Astrocyte (in vitro differentiated cells and primary cell): Measurements from ENCODE around the gene ARMC9. TPM values are rescaled to one million over a fixed set of nuclear protein-coding genes. Genes with fewer than 3 reads are reported as not detected.

Experiments
- DNase-seq: peaks from one replicate; pipeline ENCODE4 v3.0.0-alpha.2; 2010; ENCODE audit warnings: low read depth
- FAIRE-seq: peaks from 2 replicates; lab custom pipeline; 2011; peaks lifted over from hg19 to GRCh38; lab: Jason Lieb, UNC
- H2AFZ ChIP-seq: 2 replicates; pipeline ENCODE4 v1.6.0; 2012; ENCODE audit warnings: low read depth, low read length, inconsistent platforms
- H3K27ac ChIP-seq: 2 replicates; pipeline ENCODE4 v1.5.1; 2011; ENCODE audit warnings: low read depth, low read length, inconsistent platforms
- H3K27me3 ChIP-seq: 2 replicates; pipeline ENCODE4 v1.6.0; 2011; ENCODE audit warnings: low read length, inconsistent platforms; ENCODE audit not compliant: insufficient read depth
- H3K36me3 ChIP-seq: 2 replicates; pipeline ENCODE4 v1.5.1; 2011; ENCODE audit warnings: low read length, inconsistent platforms; ENCODE audit not compliant: insufficient read depth
- H3K4me1 ChIP-seq: 2 replicates; pipeline ENCODE4 v1.5.1; 2011; ENCODE audit warnings: low read length, inconsistent platforms; ENCODE audit not compliant: insufficient read depth
- H3K4me2 ChIP-seq: 2 replicates; pipeline ENCODE4 v1.6.0; 2012; ENCODE audit warnings: low read length, inconsistent platforms
- H3K4me3 ChIP-seq: 2 replicates; pipeline ENCODE4 v1.5.1; 2011; ENCODE audit warnings: low read depth, mild to moderate bottlenecking, low read length, inconsistent platforms; ENCODE audit not compliant: insufficient read depth
- H3K79me2 ChIP-seq: 2 replicates; pipeline ENCODE4 v1.6.0; 2012; ENCODE audit warnings: mild to moderate bottlenecking, low read length, inconsistent platforms; ENCODE audit not compliant: insufficient read depth
- H3K9ac ChIP-seq: 2 replicates; pipeline ENCODE4 v1.6.0; 2012; ENCODE audit warnings: mild to moderate bottlenecking, low read length, inconsistent platforms
- H3K9me3 ChIP-seq: 2 replicates; pipeline ENCODE4 v1.5.1; 2012; ENCODE audit warnings: low read depth, mild to moderate bottlenecking, low read length, inconsistent platforms; ENCODE audit not compliant: insufficient read depth
- H4K20me1 ChIP-seq: 2 replicates; pipeline ENCODE4 v1.6.0; 2012; ENCODE audit warnings: low read length, inconsistent platforms; ENCODE audit not compliant: insufficient read depth
- H3K27ac Mint-ChIP-seq: one replicate; pipeline ENCODE4 v1.8.0; 2021; ENCODE audit warnings: mild to moderate bottlenecking, mixed read lengths; ENCODE audit not compliant: unreplicated experiment
- H3K27me3 Mint-ChIP-seq: one replicate; pipeline ENCODE4 v1.8.0; 2021; ENCODE audit warnings: low read depth, mixed read lengths; ENCODE audit not compliant: unreplicated experiment
- H3K36me3 Mint-ChIP-seq: one replicate; pipeline ENCODE4 v1.8.0; 2021; ENCODE audit warnings: low read depth, mixed read lengths; ENCODE audit not compliant: unreplicated experiment
- H3K4me1 Mint-ChIP-seq: one replicate; pipeline ENCODE4 v1.8.0; 2021; ENCODE audit warnings: low read depth, mixed read lengths; ENCODE audit not compliant: unreplicated experiment
- H3K4me3 Mint-ChIP-seq: one replicate; pipeline ENCODE4 v1.8.0; 2021; ENCODE audit warnings: mild to moderate bottlenecking, moderate library complexity, mixed read lengths; ENCODE audit not compliant: unreplicated experiment
- H3K9me3 Mint-ChIP-seq: one replicate; pipeline ENCODE4 v1.8.0; 2021; ENCODE audit warnings: mild to moderate bottlenecking, mixed read lengths; ENCODE audit not compliant: unreplicated experiment
- EZH2 ChIP-seq: IDR thresholded peaks from 2 replicates; pipeline ENCODE4 v1.6.1; 2012; ENCODE audit warnings: mild to moderate bottlenecking, low read length, inconsistent platforms; ENCODE audit not compliant: insufficient read depth
- total RNA-seq: library from RNA; stranded (reverse); gene quantifications from 2 replicates; pipeline ENCODE4 v1.2.1, GENCODE V29; 2021
- TF ChIP-seq, protein P1 (sequence below): IDR thresholded peaks from 2 replicates; pipeline ENCODE4 v1.5.1; 2011; ENCODE audit warnings: low read depth, mild to moderate bottlenecking, inconsistent platforms, low read length, moderate library complexity; ENCODE audit not compliant: insufficient read depth

The ARMC9 gene
- total RNA-seq, 1 donor from 2014 or later: 52.4 TPM

DNA sequence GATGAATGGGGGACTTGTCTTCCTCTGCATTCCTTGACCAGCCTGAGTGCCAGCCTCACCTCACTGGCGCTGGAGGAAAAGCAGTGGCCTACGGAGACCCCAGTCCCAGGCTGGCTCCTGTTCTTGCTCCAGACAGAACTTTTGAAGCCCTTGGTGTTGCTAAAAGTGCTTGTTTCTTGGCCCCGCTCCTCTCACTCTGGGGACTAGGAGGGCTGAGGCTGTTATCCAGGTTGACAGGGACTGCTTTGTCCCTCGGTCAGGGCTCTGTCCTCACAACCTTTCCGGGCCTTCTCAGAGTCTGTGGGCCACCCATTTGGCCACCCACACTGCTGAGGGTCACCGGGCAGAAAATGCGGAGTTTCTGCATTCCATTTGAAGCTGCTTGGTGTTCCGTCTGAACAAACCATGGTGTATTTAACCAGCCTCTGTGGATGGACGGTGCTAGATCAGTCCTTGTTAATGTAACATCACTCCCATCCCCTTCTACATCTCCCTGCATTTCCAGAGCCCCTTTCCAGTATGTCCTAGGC lies 222.7 kb downstream of the ARMC9 start:
- H3K9ac ChIP-seq: no peak overlapping the region
- H3K27ac Mint-ChIP-seq: no peak overlapping the region
- no peaks in the 10 kb centered on the region for H3K4me1 ChIP-seq
- no peak overlapping the region for H2AFZ ChIP-seq
- TF ChIP-seq, protein P1, sequence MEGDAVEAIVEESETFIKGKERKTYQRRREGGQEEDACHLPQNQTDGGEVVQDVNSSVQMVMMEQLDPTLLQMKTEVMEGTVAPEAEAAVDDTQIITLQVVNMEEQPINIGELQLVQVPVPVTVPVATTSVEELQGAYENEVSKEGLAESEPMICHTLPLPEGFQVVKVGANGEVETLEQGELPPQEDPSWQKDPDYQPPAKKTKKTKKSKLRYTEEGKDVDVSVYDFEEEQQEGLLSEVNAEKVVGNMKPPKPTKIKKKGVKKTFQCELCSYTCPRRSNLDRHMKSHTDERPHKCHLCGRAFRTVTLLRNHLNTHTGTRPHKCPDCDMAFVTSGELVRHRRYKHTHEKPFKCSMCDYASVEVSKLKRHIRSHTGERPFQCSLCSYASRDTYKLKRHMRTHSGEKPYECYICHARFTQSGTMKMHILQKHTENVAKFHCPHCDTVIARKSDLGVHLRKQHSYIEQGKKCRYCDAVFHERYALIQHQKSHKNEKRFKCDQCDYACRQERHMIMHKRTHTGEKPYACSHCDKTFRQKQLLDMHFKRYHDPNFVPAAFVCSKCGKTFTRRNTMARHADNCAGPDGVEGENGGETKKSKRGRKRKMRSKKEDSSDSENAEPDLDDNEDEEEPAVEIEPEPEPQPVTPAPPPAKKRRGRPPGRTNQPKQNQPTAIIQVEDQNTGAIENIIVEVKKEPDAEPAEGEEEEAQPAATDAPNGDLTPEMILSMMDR: no peak
- no peak for TF ChIP-seq EZH2
- H3K4me3 Mint-ChIP-seq: no peak overlapping the region
- DNase-seq (no peak), FAIRE-seq (no peak)
- H3K27me3 Mint-ChIP-seq: peaks cover 12% of the 10 kb centered on the region
- H3K9me3 ChIP-seq: no peaks in the 10 kb centered on the region
- H3K9me3 Mint-ChIP-seq: peaks cover 2% of the 10 kb centered on the region
- H3K79me2 ChIP-seq: no peaks in the 10 kb centered on the region
- no peaks in the 10 kb centered on the region for H3K36me3 ChIP-seq
- no peak overlapping the region for H3K4me2 ChIP-seq
- no peak overlapping the region for H3K4me3 ChIP-seq
- no peaks in the 10 kb centered on the region for H3K36me3 Mint-ChIP-seq
- peaks cover 2% of the 10 kb centered on the region for H3K4me1 Mint-ChIP-seq
- no peaks in the 10 kb centered on the region for H3K27me3 ChIP-seq
- no peak overlapping the region for H3K27ac ChIP-seq
- no peaks in the 10 kb centered on the region for H4K20me1 ChIP-seq

DNA sequence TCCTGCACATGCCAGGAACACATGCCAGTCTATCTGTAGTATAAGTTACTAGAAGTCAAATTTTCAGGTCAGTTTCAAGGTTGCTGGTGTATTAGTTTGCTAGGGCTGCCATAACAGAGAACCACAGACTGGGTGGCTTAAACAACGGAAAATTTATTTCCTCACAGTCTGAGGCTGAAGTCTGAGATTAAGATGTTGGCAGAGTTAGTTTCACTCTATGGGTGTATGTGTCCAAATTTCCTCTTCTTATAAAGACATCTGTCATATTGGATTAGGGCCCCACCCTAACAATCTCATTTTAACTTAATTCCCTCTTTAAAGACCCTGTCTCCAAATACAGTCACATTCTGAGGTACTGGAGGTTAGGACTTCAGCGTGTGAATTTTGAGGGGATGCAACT lies 223.6 kb downstream of the ARMC9 start:
- H3K79me2 ChIP-seq: no peaks in the 10 kb centered on the region
- no peak overlapping the region for H3K4me2 ChIP-seq
- peaks cover 2% of the 10 kb centered on the region for H3K4me1 Mint-ChIP-seq
- no peaks in the 10 kb centered on the region for H3K9me3 ChIP-seq
- no peaks in the 10 kb centered on the region for H3K36me3 Mint-ChIP-seq
- no peak overlapping the region for H3K27ac Mint-ChIP-seq
- H3K4me1 ChIP-seq: no peaks in the 10 kb centered on the region
- no peak overlapping the region for H3K4me3 Mint-ChIP-seq
- H3K9ac ChIP-seq: no peak overlapping the region
- H3K27me3 ChIP-seq: no peaks in the 10 kb centered on the region
- DNase-seq (no peak), FAIRE-seq (no peak)
- H3K9me3 Mint-ChIP-seq: peaks cover 2% of the 10 kb centered on the region
- H3K27ac ChIP-seq: no peak overlapping the region
- no peak overlapping the region for H3K4me3 ChIP-seq
- H4K20me1 ChIP-seq: no peaks in the 10 kb centered on the region
- H3K36me3 ChIP-seq: no peaks in the 10 kb centered on the region
- H3K27me3 Mint-ChIP-seq: peaks cover 12% of the 10 kb centered on the region
- TF ChIP-seq, protein P1: no peak
- no peak for TF ChIP-seq EZH2
- no peak overlapping the region for H2AFZ ChIP-seq

DNA sequence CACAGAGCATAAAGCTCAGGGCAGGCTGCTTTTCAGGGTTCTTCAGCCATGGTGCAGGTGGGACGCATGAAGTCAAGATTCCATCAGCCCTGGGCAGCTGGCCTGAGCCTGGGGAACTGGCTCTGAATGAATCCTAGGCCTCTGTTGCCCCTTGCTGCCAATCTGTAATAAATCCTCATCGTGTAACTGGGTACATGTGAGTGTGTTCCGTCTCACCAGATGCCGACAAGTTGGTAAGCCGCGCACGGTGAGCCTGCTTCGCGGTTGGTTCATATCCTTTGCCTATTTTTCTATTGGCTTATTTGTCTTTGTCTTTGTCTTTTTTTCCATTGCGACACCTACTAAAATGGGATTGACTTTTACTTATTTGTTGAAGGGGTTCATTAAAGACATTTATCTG lies 224.7 kb downstream of the ARMC9 start:
- Mint-ChIP-seq H3K27me3 (peaks cover 12% of the 10 kb centered on the region), H3K4me1 (peaks cover 2% of the 10 kb centered on the region), H3K36me3 (no peaks in the 10 kb centered on the region), H3K9me3 (peaks cover 2% of the 10 kb centered on the region), H3K4me3 (no peak overlapping the region), H3K27ac (no peak overlapping the region)
- FAIRE-seq: no peak
- DNase-seq: no peak
- Histone ChIP-seq H3K36me3 (no peaks in the 10 kb centered on the region), H3K9me3 (no peaks in the 10 kb centered on the region), H3K9ac (no peak overlapping the region), H3K4me2 (no peak overlapping the region), H3K79me2 (no peaks in the 10 kb centered on the region), H3K27ac (no peak overlapping the region), H3K4me3 (no peak overlapping the region), H3K27me3 (no peaks in the 10 kb centered on the region), H4K20me1 (no peaks in the 10 kb centered on the region), H3K4me1 (no peaks in the 10 kb centered on the region), H2AFZ (no peak overlapping the region)
- TF ChIP-seq, protein P1: no peak
- TF ChIP-seq EZH2: no peak
